Endothelial cell of umbilical vein (primary cell): Measurements from ENCODE around the gene A3GALT2. TPM values are rescaled to one million over a fixed set of nuclear protein-coding genes. Genes with fewer than 3 reads are reported as not detected.

ENCODE experiments used
- BruUV-seq: library from RNA; stranded (reverse); fragments of 400-500 nt; replicated peaks from 2 replicates; lab custom pipeline; 2021; lab: Mats Ljungman, UMichigan
- CTCF ChIA-PET: fragments of 300-600, 350-600 bp; sonication (Branson Sonifier 250); formaldehyde crosslinking; loops from one replicate; lab custom pipeline; 2021; ENCODE audit warnings: antibody characterized with exemption, inconsistent platforms; lab: Charles Lee
- POLR2A ChIA-PET: fragments of 300-600, 350-600 bp; sonication (Branson Sonifier 250); formaldehyde crosslinking; loops from one replicate; lab custom pipeline; 2021; ENCODE audit warnings: antibody characterized with exemption, inconsistent platforms; lab: Charles Lee
- DNase-seq: peaks from one replicate; pipeline ENCODE4 v3.0.0-alpha.2; 2011; ENCODE audit warnings: low read depth, low spot score
- FAIRE-seq: peaks from 2 replicates; lab custom pipeline; 2011; peaks lifted over from hg19 to GRCh38; lab: Jason Lieb, UNC
- H2AFZ ChIP-seq: 2 replicates; pipeline ENCODE4 v1.6.0; 2012; ENCODE audit warnings: low read depth, low read length, control low read depth, inconsistent platforms
- H3K27ac ChIP-seq: 2 replicates; pipeline ENCODE4 v1.5.1; 2011; ENCODE audit warnings: low read depth, mild to moderate bottlenecking, control low read depth, low read length, moderate library complexity; ENCODE audit not compliant: insufficient read depth
- H3K27me3 ChIP-seq, 2 experiments: 2 replicates each; pipeline versions ENCODE4 v1.6.0 to v1.6.1; 2011; ENCODE audit warnings: low read length in 2 of 2, mixed read lengths in 1 of 2; ENCODE audit not compliant: control insufficient read depth in 2 of 2, insufficient read depth in 2 of 2
- H3K36me3 ChIP-seq, 2 experiments: 2 replicates in 1 of 2; 3 replicates in 1 of 2; pipeline ENCODE4 v1.5.1; 2011; ENCODE audit warnings: low read length in 2 of 2, mild to moderate bottlenecking in 1 of 2, moderate library complexity in 1 of 2; ENCODE audit not compliant: control insufficient read depth in 2 of 2, insufficient read depth in 2 of 2; ENCODE audit errors: extremely low read depth in 1 of 2
- H3K4me1 ChIP-seq: 3 replicates; pipeline ENCODE4 v1.5.1; 2011; ENCODE audit warnings: mild to moderate bottlenecking, low read length; ENCODE audit not compliant: control insufficient read depth, insufficient read depth; ENCODE audit errors: extremely low read depth
- H3K4me2 ChIP-seq: 2 replicates; pipeline ENCODE4 v1.6.1; 2011; ENCODE audit warnings: low read length, control low read depth, mixed read lengths; ENCODE audit not compliant: insufficient read depth
- H3K4me3 ChIP-seq, 3 experiments: fragments of 200-600 bp in 1 of 3; sonication (generic), shearing (Covaris generic) in 1 of 3; replicated peaks in 1 of 3; 2 replicates each; pipeline ENCODE4 v1.5.1; 2011 to 2016; ENCODE audit warnings: control low read depth in 3 of 3, low read length in 3 of 3, mild to moderate bottlenecking in 2 of 3, inconsistent platforms in 1 of 3, low read depth in 1 of 3, moderate library complexity in 1 of 3; ENCODE audit not compliant: insufficient read depth in 1 of 3
- H3K79me2 ChIP-seq: 2 replicates; pipeline ENCODE4 v1.6.0; 2012; ENCODE audit warnings: low read length, inconsistent platforms; ENCODE audit not compliant: control insufficient read depth, insufficient read depth
- H3K9ac ChIP-seq: replicated peaks from 2 replicates; pipeline ENCODE3; 2011; ENCODE audit warnings: low read length, control low read depth; ENCODE audit not compliant: insufficient read depth; ENCODE audit errors: extremely low read depth
- H3K9me1 ChIP-seq: replicated peaks from 3 replicates; pipeline ENCODE4 v1.6.0; 2011; ENCODE audit warnings: mild to moderate bottlenecking, low read length; ENCODE audit not compliant: control insufficient read depth, insufficient read depth; ENCODE audit errors: extremely low read depth
- H3K9me3 ChIP-seq: replicated peaks from 2 replicates; pipeline ENCODE4 v1.5.1; 2012; ENCODE audit warnings: low read length, inconsistent platforms; ENCODE audit not compliant: control insufficient read depth, insufficient read depth
- H4K20me1 ChIP-seq: replicated peaks from 2 replicates; pipeline ENCODE3; 2011; ENCODE audit warnings: mild to moderate bottlenecking, low read length; ENCODE audit not compliant: control insufficient read depth, insufficient read depth; ENCODE audit errors: extremely low read depth
- EZH2 ChIP-seq: IDR thresholded peaks from 2 replicates; pipeline ENCODE4 v1.6.1; 2012; ENCODE audit warnings: borderline replicate concordance, low read depth, mild to moderate bottlenecking, moderate library complexity, low read length, inconsistent platforms; ENCODE audit not compliant: severe bottlenecking
- FOS ChIP-seq: IDR thresholded peaks from 2 replicates; pipeline ENCODE4 v1.6.1; 2011; ENCODE audit warnings: mild to moderate bottlenecking, low read length, moderate library complexity, borderline replicate concordance; ENCODE audit not compliant: insufficient read depth
- GATA2 ChIP-seq: IDR thresholded peaks from 2 replicates; pipeline ENCODE4 v1.7.0; 2011; ENCODE audit warnings: low read depth, mild to moderate bottlenecking, moderate library complexity, mixed read lengths, low read length; ENCODE audit not compliant: insufficient read length, insufficient read depth
- JUN ChIP-seq: IDR thresholded peaks from 2 replicates; pipeline ENCODE4 v1.6.1; 2011; ENCODE audit warnings: borderline replicate concordance, low read depth; ENCODE audit not compliant: insufficient read length, insufficient read depth
- MYC ChIP-seq: IDR thresholded peaks from one replicate; pipeline ENCODE4 v1.6.1; 2011; ENCODE audit warnings: mild to moderate bottlenecking, low read depth, low read length
- POLR2A ChIP-seq: IDR thresholded peaks from 2 replicates; pipeline ENCODE4 v1.6.1; 2012; ENCODE audit warnings: low read depth, mild to moderate bottlenecking, control low read depth, low read length
- POLR2AphosphoS5 ChIP-seq: IDR thresholded peaks from 2 replicates; pipeline ENCODE4 v1.6.1; 2012; ENCODE audit warnings: low read depth, mild to moderate bottlenecking, control low read depth, low read length, moderate library complexity; ENCODE audit not compliant: insufficient read depth
- dilution Hi-C: fragments of 300-500 bp; cut with MboI; formaldehyde crosslinking; loops from one replicate; pipeline ENCODE4 v1.15.0; 2019; ENCODE audit warnings: low sequenced_read_pairs; ENCODE audit not compliant: extremely low pct_ligation_motif_present
- intact Hi-C: fragments of 100-400 bp; cut with micrococcal nuclease; formaldehyde crosslinking; loops from one replicate; pipeline ENCODE4 v1.10.0; 2022
- polyA plus RNA-seq, 4 experiments: library from polyadenylated mRNA; depleted of rRNA in 3 of 4; stranded (reverse) in 3 of 4; unstranded in 1 of 4; fragments of >200 nt; gene quantifications; 2 replicates each; pipeline versions ENCODE4 v1.2.1 to v1.2.3, GENCODE V29; 2011 to 2012; ENCODE audit warnings: missing spikeins in 1 of 4
- total RNA-seq: library from RNA; stranded (reverse); gene quantifications from 2 replicates; pipeline ENCODE4 v1.2.3, GENCODE V29; 2021
- TF ChIP-seq, protein P1 (sequence below), 2 donors: IDR thresholded peaks; 1 replicate in 1 of 2; 2 replicates in 1 of 2; pipeline ENCODE4 v1.5.1; 2011; ENCODE audit warnings: low read length in 2 of 2, mild to moderate bottlenecking in 2 of 2, moderate library complexity in 2 of 2, control low read depth in 1 of 2, inconsistent platforms in 1 of 2, low read depth in 1 of 2; ENCODE audit not compliant: insufficient read depth in 1 of 2; ENCODE audit errors: extremely low read depth in 1 of 2
- TF ChIP-seq, protein P2 (sequence below): IDR thresholded peaks from 2 replicates; pipeline ENCODE4 v1.6.1; 2011; ENCODE audit not compliant: insufficient read depth, insufficient read length

The A3GALT2 gene
- total and polyA plus RNA-seq, 2 donors (not counting 3 experiments of a cell fraction or from before 2014, with no cell fraction given): not detected

DNA sequence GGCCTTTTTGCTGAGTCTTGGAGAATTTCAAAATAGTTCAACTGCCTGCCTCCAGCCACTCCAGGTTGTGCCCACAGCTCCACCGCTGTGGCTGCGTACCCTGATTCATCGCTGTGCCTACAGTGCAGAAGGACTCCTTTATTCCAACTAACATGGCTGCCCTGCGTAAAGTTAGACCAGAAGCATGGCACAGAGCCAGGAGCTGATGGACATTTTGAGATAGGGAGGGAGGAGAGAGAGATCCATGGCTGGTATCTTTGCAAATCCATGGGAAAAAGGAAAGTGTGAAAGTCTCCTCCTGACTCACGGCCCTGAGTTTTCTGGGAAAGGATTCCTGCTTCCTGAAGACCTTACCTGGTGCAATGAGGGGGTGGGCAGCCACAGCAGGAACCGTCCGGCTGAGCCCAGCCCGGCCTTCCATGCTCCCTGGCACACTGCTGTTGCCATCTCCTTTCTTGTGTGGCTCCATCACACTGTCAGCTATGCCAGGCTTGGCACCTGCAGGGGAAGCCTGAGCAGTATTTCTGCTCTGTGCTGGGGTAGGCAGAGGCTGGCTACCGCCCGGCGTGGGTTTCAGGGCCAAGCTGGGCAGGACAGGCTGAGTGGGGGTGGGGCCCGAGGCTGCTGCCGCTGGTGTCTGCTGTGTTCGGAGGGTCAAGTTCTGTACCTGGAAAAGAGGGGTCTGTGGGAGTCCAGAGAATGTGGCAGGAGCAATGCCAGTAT is 46.0 kb upstream of the A3GALT2 start:
- Histone ChIP-seq H3K36me3 (no peaks in the 10 kb centered on the region), H3K9ac (no peak overlapping the region), H3K4me1 (peaks cover under 1% of the 10 kb centered on the region), H4K20me1 (no peaks in the 10 kb centered on the region), H3K4me2 (no peak overlapping the region), H3K27ac (no peak overlapping the region), H3K9me3 (no peaks in the 10 kb centered on the region), H3K27me3 (no peaks in the 10 kb centered on the region), H3K79me2 (no peaks in the 10 kb centered on the region), H2AFZ (no peak overlapping the region), H3K4me3 (no peak overlapping the region), H3K9me1 (no peaks in the 10 kb centered on the region)
- CTCF ChIA-PET: interaction anchor here (0.7 to 5.4 kb wide), 9 partner anchors 12 to 240 kb away, joined by 3 to 95 read pairs (median 3); no protein-coding TSS in a partner anchor
- TF ChIP-seq FOS (no peak), JUN (no peak)
- POLR2A ChIA-PET: no interaction called here
- DNase-seq: no peak
- BruUV-seq: no TSS peak
- dilution Hi-C loops (no loop called here), intact Hi-C loops (loop anchor here (1.0 to 5.0 kb wide), 5 partner anchors 72 to 230 kb away; no protein-coding TSS in a partner anchor)
- no peak for FAIRE-seq

DNA sequence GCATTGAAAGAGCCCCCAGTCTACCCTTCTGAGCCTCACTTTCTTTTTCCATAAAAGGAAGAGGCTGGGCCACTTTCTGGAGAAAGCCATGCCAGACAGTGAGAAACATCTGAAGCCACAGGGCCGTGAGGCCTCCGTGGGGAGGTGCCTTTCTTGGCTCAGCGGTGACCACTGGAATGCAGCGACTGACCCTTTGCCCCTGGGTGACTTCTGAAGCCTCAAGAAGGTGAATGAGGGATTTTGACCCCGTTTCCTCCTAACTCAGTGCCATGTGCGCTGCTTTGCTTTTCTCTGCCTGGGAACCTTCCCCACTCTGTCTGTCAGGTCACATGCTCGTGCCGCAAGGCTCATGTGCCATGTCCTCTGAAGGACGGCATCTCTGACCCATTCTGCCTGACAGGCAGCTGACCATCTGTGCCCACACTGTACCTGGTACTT is 44.7 kb upstream of the A3GALT2 start:
- H4K20me1 ChIP-seq: no peaks in the 10 kb centered on the region
- no peak overlapping the region for H3K4me3 ChIP-seq
- intact Hi-C loops: loop anchor here (5.0 kb wide), 1 partner anchor 92 kb away; no protein-coding TSS in a partner anchor
- no peaks in the 10 kb centered on the region for H3K9me1 ChIP-seq
- H3K27ac ChIP-seq: no peak overlapping the region
- H3K9me3 ChIP-seq: no peaks in the 10 kb centered on the region
- no peak overlapping the region for H2AFZ ChIP-seq
- no TSS peak for BruUV-seq
- no peak for DNase-seq
- H3K4me1 ChIP-seq: peaks cover 5% of the 10 kb centered on the region
- no peak overlapping the region for H3K4me2 ChIP-seq
- ChIA-PET POLR2A (no interaction called here), CTCF (interaction anchor here (1.0 to 5.4 kb wide), 6 partner anchors 27 to 106 kb away, joined by 3 to 95 read pairs (median 4); no protein-coding TSS in a partner anchor)
- FAIRE-seq: no peak
- no peaks in the 10 kb centered on the region for H3K27me3 ChIP-seq
- H3K79me2 ChIP-seq: no peaks in the 10 kb centered on the region
- no peaks in the 10 kb centered on the region for H3K36me3 ChIP-seq
- no peak overlapping the region for H3K9ac ChIP-seq
- dilution Hi-C loops: no loop called here
- TF ChIP-seq, protein P1, sequence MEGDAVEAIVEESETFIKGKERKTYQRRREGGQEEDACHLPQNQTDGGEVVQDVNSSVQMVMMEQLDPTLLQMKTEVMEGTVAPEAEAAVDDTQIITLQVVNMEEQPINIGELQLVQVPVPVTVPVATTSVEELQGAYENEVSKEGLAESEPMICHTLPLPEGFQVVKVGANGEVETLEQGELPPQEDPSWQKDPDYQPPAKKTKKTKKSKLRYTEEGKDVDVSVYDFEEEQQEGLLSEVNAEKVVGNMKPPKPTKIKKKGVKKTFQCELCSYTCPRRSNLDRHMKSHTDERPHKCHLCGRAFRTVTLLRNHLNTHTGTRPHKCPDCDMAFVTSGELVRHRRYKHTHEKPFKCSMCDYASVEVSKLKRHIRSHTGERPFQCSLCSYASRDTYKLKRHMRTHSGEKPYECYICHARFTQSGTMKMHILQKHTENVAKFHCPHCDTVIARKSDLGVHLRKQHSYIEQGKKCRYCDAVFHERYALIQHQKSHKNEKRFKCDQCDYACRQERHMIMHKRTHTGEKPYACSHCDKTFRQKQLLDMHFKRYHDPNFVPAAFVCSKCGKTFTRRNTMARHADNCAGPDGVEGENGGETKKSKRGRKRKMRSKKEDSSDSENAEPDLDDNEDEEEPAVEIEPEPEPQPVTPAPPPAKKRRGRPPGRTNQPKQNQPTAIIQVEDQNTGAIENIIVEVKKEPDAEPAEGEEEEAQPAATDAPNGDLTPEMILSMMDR (IDR thresholded peaks at IDR 0.05; ENCODE audit: extremely low read depth in 1 of 2, insufficient read depth in 1 of 2, low read depth in 1 of 2, low read length in 2 of 2): no peak
- TF ChIP-seq FOS (no peak), MYC (no peak), GATA2 (no peak), EZH2 (no peak), POLR2AphosphoS5 (no peak), JUN (no peak), POLR2A (no peak)
- TF ChIP-seq, protein P2, sequence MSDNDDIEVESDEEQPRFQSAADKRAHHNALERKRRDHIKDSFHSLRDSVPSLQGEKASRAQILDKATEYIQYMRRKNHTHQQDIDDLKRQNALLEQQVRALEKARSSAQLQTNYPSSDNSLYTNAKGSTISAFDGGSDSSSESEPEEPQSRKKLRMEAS: no peak
